ENCODE data around the gene OR2A14. TPM values are rescaled to one million over a fixed set of nuclear protein-coding genes. Genes with fewer than 3 reads are reported as not detected.

OR2A14 gene
- total RNA-seq, 1 experiment from 2014 or later, result not detected

DNA sequence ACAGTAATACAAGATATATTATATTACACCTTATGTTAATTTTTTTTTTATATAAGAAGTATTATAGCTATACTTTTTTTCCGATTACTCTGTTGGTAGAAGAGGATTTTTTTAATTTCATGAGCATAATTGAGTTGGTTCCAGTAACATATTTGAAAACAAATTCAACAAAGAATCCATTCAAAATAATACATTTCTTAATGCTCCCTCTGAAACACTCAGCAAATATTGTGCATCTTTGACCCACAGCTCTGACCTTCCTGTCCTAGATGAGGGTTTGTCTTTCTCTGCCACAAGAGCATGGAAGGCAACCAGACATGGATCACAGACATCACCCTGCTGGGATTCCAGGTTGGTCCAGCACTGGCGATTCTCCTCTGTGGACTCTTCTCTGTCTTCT, 13.7 kb upstream of the OR2A14 start, which contains the start of gene OR2A2:
Gene OR2A2 (plus strand): TSS at position 301 of the 400 bp plus-strand sequence. CDS start 0 bp downstream, at position 301.
- H2BK20ac ChIP-seq (ENCODE audit: low read depth, low read length, poor library complexity, severe bottlenecking), result no peak within 1 kb of the TSS
- no peak within 1 kb of the TSS for H3K14ac ChIP-seq (ENCODE audit: insufficient read depth, low read length)
- H4K5ac ChIP-seq (ENCODE audit: insufficient read length, low read depth, low read length), result no peak within 1 kb of the TSS
- H3K4me2 ChIP-seq (ENCODE audit: insufficient read depth, insufficient read length, low read length), result no peak within 1 kb of the TSS
- H4K91ac ChIP-seq (ENCODE audit: insufficient read length, low read depth, low read length), result no peak within 1 kb of the TSS
- no peak for DNase-seq
- H4K20me1 ChIP-seq (ENCODE audit: control insufficient read depth, insufficient read depth, insufficient read length), result no peaks in the 10 kb centered on the region
- no peak within 1 kb of the TSS for H3K56ac ChIP-seq (ENCODE audit: insufficient read length, low read depth, low read length)
- H2AK5ac ChIP-seq (ENCODE audit: insufficient read length, low read length), result no peak within 1 kb of the TSS
- Mint-ChIP-seq H3K4me3 (no peak within 1 kb of the TSS), H3K27me3 (ENCODE audit: low read depth) (no peaks in the 10 kb centered on the region; the same call in 1 of the 2 replicates), H3K36me3 (ENCODE audit: insufficient read depth in 1 of 3, low read depth in 3 of 3) (no peaks in the 10 kb centered on the region), H3K27ac (no peak within 1 kb of the TSS), H3K4me1 (no peaks in the 10 kb centered on the region), H3K9me3 (no peaks in the 10 kb centered on the region)
- no CpG with 5 or more reads among the region's 2 CpGs for WGBS (ENCODE audit: extremely low coverage, insufficient read length, low lambda C conversion rate)
- no peak within 1 kb of the TSS for H3T11ph ChIP-seq (ENCODE audit: low read length)
- no peak within 1 kb of the TSS for H2BK15ac ChIP-seq (ENCODE audit: low read depth, low read length)
- H3K79me1 ChIP-seq (ENCODE audit: insufficient read depth, low read depth, low read length, poor library complexity, severe bottlenecking), result no peaks in the 10 kb centered on the region
- H3K27ac ChIP-seq (ENCODE audit: insufficient read length, low read depth, low read length), result no peak within 1 kb of the TSS
- H3K23ac ChIP-seq (ENCODE audit: insufficient read length, low read depth, low read length), result no peak within 1 kb of the TSS
- H3K27me3 ChIP-seq (ENCODE audit: insufficient read depth, low read length), result no peaks in the 10 kb centered on the region
- no peak within 1 kb of the TSS for H2BK120ac ChIP-seq (ENCODE audit: low read depth, low read length, poor library complexity, severe bottlenecking)
- H3K23me2 ChIP-seq (ENCODE audit: insufficient read length, low read depth, low read length, poor library complexity, severe bottlenecking), result no peaks in the 10 kb centered on the region
- no peaks in the 10 kb centered on the region for H3K9me3 ChIP-seq (ENCODE audit: control insufficient read depth, low read depth, low read length)
- H3K9ac ChIP-seq (ENCODE audit: extremely low read depth, insufficient read length, low read length), result no peak within 1 kb of the TSS
- H2BK12ac ChIP-seq (ENCODE audit: insufficient read length, low read depth, low read length), result no peak within 1 kb of the TSS
- no peak within 1 kb of the TSS for H3K18ac ChIP-seq (ENCODE audit: insufficient read length, low read depth, low read length)
- H3K4me1 ChIP-seq (ENCODE audit: insufficient read depth, low read length), result no peaks in the 10 kb centered on the region
- TF ChIP-seq, protein P1, sequence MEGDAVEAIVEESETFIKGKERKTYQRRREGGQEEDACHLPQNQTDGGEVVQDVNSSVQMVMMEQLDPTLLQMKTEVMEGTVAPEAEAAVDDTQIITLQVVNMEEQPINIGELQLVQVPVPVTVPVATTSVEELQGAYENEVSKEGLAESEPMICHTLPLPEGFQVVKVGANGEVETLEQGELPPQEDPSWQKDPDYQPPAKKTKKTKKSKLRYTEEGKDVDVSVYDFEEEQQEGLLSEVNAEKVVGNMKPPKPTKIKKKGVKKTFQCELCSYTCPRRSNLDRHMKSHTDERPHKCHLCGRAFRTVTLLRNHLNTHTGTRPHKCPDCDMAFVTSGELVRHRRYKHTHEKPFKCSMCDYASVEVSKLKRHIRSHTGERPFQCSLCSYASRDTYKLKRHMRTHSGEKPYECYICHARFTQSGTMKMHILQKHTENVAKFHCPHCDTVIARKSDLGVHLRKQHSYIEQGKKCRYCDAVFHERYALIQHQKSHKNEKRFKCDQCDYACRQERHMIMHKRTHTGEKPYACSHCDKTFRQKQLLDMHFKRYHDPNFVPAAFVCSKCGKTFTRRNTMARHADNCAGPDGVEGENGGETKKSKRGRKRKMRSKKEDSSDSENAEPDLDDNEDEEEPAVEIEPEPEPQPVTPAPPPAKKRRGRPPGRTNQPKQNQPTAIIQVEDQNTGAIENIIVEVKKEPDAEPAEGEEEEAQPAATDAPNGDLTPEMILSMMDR (conservative IDR thresholded peaks at IDR 0.05), result no peak
- no peak within 1 kb of the TSS for H3K4ac ChIP-seq (ENCODE audit: low read depth, low read length)
- no peak within 1 kb of the TSS for H4K8ac ChIP-seq (replicated peaks; ENCODE audit: insufficient read length, low read depth, low read length)
- H2BK5ac ChIP-seq (ENCODE audit: insufficient read length, low read length), result no peak within 1 kb of the TSS
- no peaks in the 10 kb centered on the region for H3K79me2 ChIP-seq (ENCODE audit: insufficient read depth, low read length)
- no peak within 1 kb of the TSS for H2AFZ ChIP-seq (ENCODE audit: low read length)

Measured in H9 (cell line).